HFFc6 (cell line): ENCODE data around the gene B3GNT9. TPM values are rescaled to one million over a fixed set of nuclear protein-coding genes. Genes with fewer than 3 reads are reported as not detected.

Experiments
- DNase-seq: peaks from one replicate; pipeline ENCODE4 v3.0.0-alpha.2; 2018
- H3K27ac Mint-ChIP-seq: 2 replicates; pipeline ENCODE4 v1.8.0; 2020; ENCODE audit warnings: mild to moderate bottlenecking, mixed read lengths
- H3K27me3 Mint-ChIP-seq: 2 replicates; pipeline ENCODE4 v1.8.0; 2021; ENCODE audit warnings: mild to moderate bottlenecking, moderate library complexity, mixed read lengths; ENCODE audit not compliant: insufficient read depth
- H3K36me3 Mint-ChIP-seq: 2 replicates; pipeline ENCODE4 v1.8.0; 2021; ENCODE audit warnings: low read depth, mixed read lengths
- H3K4me1 Mint-ChIP-seq: 2 replicates; pipeline ENCODE4 v1.8.0; 2020; ENCODE audit warnings: low read depth, mixed read lengths
- H3K4me3 Mint-ChIP-seq: 2 replicates; pipeline ENCODE4 v1.8.0; 2020; ENCODE audit warnings: mild to moderate bottlenecking, moderate library complexity, mixed read lengths
- H3K9me3 Mint-ChIP-seq: 2 replicates; pipeline ENCODE4 v1.8.0; 2020; ENCODE audit warnings: mild to moderate bottlenecking, mixed read lengths
- total RNA-seq, 6 experiments: library from RNA; stranded (reverse); fragmentation: NEBNext Ultra II Directional; extraction: Animal tissue kit (Norgen Biotek cat#: 25700); gene quantifications; 2 replicates in 1 of 6; 3 replicates in 5 of 6; pipeline ENCODE4 v1.2.3, GENCODE V29; 2021
- TF ChIP-seq, protein P1 (sequence below): fragments of 200-600 bp; sonication (generic); IDR thresholded peaks from 2 replicates; pipeline ENCODE4 v1.5.0; 2021; ENCODE audit warnings: antibody characterized with exemption, mild to moderate bottlenecking

B3GNT9 gene
- total RNA-seq, 6 experiments from 2014 or later = 45.7 to 55.1 (median 50.1) TPM

DNA sequence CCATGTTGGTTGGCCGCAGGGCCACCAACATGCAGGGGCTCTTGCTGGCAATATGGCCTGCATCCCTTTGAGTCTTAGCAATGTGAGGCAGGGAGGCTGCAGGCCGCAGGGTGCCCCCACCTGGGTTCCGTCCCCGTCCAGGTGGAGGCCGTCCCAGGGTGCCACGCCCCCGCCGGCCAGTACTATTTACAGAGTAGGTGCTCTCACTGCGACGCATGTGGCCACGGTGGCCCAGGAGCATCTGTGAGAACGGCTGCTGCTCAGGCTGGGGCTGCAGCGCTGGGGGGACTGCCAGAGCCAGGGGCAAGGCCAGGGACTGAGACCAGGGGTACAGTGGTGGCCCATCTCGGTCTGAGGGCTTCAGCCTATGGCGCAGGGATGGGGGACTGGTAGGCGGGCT, 29.4 kb upstream of the B3GNT9 start:
- TF ChIP-seq, protein P1, sequence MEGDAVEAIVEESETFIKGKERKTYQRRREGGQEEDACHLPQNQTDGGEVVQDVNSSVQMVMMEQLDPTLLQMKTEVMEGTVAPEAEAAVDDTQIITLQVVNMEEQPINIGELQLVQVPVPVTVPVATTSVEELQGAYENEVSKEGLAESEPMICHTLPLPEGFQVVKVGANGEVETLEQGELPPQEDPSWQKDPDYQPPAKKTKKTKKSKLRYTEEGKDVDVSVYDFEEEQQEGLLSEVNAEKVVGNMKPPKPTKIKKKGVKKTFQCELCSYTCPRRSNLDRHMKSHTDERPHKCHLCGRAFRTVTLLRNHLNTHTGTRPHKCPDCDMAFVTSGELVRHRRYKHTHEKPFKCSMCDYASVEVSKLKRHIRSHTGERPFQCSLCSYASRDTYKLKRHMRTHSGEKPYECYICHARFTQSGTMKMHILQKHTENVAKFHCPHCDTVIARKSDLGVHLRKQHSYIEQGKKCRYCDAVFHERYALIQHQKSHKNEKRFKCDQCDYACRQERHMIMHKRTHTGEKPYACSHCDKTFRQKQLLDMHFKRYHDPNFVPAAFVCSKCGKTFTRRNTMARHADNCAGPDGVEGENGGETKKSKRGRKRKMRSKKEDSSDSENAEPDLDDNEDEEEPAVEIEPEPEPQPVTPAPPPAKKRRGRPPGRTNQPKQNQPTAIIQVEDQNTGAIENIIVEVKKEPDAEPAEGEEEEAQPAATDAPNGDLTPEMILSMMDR = no peak
- Mint-ChIP-seq H3K9me3 (no peaks in the 10 kb centered on the region), H3K4me3 (no peak overlapping the region), H3K27ac (no peak overlapping the region), H3K36me3 (peaks cover 4% of the 10 kb centered on the region; the same call in 1 of the 2 replicates), H3K4me1 (peaks cover 3% of the 10 kb centered on the region), H3K27me3 (no peaks in the 10 kb centered on the region; the same call in 1 of the 2 replicates)
- no peak for DNase-seq

DNA sequence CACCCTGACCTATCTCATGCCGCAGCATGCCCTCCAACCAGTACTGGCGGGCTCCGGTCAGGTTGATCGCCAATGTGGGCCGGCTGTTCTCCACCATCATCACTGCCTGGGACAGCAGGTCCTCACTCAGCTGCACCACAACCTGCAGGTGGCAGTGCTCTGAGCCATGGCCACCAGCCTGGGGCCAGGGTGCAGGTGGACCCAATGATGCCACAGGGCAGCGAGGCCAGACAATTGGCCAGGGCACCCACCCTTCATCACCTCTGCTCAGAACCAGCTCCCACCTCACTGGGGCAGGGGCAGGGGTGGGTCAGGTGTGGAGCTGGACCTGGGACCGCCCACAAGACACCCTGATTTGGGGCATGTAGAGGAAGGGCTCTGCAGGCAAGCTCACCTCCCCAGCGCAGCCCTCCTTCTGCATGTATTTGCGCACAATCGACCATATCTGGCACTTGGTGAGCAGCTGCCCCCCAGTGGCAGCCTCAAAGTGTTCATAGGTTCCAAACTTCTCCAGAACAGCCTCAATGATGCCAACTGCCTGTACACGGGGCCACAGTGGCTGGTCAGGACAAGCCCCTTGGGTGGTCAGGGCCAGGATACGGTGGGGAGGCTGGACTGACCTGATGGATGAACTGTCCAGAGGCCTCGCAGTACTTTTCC, 28.8 kb upstream of the B3GNT9 start:
- peaks cover 4% of the 10 kb centered on the region; the same call in 1 of the 2 replicates for H3K36me3 Mint-ChIP-seq
- no peak overlapping the region for H3K4me3 Mint-ChIP-seq
- no peaks in the 10 kb centered on the region; the same call in 1 of the 2 replicates for H3K27me3 Mint-ChIP-seq
- no peak overlapping the region for H3K27ac Mint-ChIP-seq
- no peaks in the 10 kb centered on the region; the same call in 1 of the 2 replicates for H3K4me1 Mint-ChIP-seq
- no peaks in the 10 kb centered on the region for H3K9me3 Mint-ChIP-seq
- TF ChIP-seq, protein P1 = peak; percentile 51
- no peak for DNase-seq

DNA sequence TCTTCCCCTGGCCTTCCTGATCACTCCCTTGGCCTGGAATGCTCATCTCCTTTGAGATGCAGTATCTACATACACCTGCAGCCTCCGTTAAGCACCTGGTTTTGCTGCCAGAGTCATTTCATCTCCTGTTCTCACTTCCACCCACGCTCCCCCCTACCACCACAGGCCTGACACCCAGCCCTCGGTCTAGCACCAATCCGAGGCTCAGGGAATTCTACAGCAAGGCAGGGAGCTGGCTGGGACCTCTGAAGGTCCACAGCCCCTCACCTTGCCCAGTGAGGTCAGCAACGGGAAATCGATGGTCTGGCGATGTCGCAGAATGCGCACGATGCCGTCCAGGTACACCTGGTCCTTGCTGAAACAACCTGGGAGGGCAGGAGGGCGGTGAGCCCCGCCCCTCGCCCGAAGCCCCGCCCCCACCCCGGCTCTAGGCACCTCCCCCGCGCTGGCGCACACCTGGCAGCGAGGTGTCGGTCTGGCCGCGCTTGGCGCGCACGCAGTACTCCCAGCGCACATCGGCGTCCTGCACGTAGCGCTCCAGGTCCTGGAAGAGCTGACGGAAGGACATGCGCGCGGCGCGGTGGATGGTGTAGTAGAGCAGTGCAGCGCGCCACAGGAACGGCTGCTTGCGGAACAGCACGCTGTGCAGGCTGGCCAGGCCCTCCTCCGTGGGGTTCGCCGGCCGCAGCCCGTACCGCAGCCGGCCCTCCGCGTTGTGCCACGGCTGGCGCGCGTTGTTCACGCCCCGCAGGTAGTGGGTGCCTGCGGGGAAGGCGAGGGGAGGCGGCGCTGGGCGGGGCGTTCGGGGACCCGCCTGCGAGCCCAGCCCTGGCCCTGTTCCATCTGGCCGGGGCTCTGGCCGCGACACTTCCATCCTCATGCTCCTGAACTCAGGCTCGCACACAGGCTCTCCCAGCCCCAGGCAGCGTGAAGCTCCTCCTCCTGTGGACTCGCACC, 27.2 kb upstream of the B3GNT9 start:
- Mint-ChIP-seq H3K9me3 (no peaks in the 10 kb centered on the region), H3K36me3 (peaks cover 4% of the 10 kb centered on the region; the same call in 1 of the 2 replicates), H3K4me1 (peaks cover 11% of the 10 kb centered on the region), H3K4me3 (no peak overlapping the region), H3K27ac (no peak overlapping the region), H3K27me3 (no peaks in the 10 kb centered on the region; the same call in 1 of the 2 replicates)
- TF ChIP-seq, protein P1 = no peak
- no peak for DNase-seq

DNA sequence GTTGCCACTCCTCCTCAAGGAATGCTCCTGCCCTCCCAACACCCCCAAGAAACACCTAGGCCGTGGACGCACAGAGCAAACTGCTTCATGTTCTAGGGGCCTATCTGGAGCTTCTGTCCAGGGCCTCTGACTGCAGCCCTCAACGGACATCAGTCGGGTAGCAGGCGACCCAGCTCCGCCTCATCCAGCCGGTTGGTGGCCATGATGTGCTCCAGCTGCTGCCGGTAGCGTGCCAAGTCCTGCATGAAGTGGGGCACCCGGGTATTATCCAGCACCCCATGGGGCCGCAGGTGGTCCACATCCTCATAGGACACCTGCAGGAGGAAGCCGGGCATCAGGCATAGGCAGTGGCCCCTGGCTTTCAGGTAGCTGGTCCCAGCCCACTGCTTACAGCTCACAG, 25.9 kb upstream of the B3GNT9 start:
- no peaks in the 10 kb centered on the region; the same call in 1 of the 2 replicates for H3K27me3 Mint-ChIP-seq
- H3K9me3 Mint-ChIP-seq = no peaks in the 10 kb centered on the region
- H3K27ac Mint-ChIP-seq = no peak overlapping the region
- no peak overlapping the region for H3K4me3 Mint-ChIP-seq
- H3K4me1 Mint-ChIP-seq = peaks cover 14% of the 10 kb centered on the region
- peaks cover 4% of the 10 kb centered on the region; the same call in 1 of the 2 replicates for H3K36me3 Mint-ChIP-seq
- TF ChIP-seq, protein P1 = no peak
- DNase-seq = no peak

DNA sequence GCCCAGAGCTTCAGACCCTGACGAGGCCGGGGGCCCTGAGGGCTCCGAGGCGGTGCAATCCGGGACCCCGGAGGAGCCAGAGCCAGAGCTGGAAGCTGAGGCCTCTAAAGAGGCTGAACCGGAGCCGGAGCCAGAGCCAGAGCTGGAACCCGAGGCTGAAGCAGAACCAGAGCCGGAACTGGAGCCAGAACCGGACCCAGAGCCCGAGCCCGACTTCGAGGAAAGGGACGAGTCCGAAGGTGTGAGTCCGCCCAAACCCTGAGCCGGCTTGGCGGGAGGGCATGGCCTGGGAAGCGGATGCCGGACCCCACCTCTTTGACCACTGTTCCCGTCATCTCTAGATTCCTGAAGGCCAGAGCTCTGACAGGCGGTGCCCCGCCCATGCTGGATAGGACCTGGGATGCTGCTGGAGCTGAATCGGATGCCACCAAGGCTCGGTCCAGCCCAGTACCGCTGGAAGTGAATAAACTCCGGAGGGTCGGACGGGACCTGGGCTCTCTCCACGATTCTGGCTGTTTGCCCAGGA, 24.0 kb upstream of the B3GNT9 start:
- no peaks in the 10 kb centered on the region; the same call in 1 of the 2 replicates for H3K27me3 Mint-ChIP-seq

More for the DNA sequence above, 24.0 kb upstream of the B3GNT9 start:
- no peak for DNase-seq
- TF ChIP-seq, protein P1 = no peak
- Mint-ChIP-seq H3K9me3 (no peaks in the 10 kb centered on the region), H3K27ac (no peak overlapping the region), H3K4me3 (0 out of 2 replicates have a peak overlapping the region, but pooled peaks have one; percentile 90), H3K36me3 (peaks cover 4% of the 10 kb centered on the region; the same call in 1 of the 2 replicates), H3K4me1 (peaks cover 26% of the 10 kb centered on the region)
